Bronchial epithelial cell (primary cell): Measurements from ENCODE around the gene PRKCB. TPM values are rescaled to one million over a fixed set of nuclear protein-coding genes. Genes with fewer than 3 reads are reported as not detected.

ENCODE experiments used
- DNase-seq: peaks from one replicate; pipeline ENCODE4 v3.0.0-alpha.2; 2010; ENCODE audit warnings: low read depth
- FAIRE-seq: peaks from 2 replicates; lab custom pipeline; 2011; peaks lifted over from hg19 to GRCh38; lab: Jason Lieb, UNC
- H3K27me3 ChIP-seq: 2 replicates; pipeline ENCODE4 v1.5.1; 2011; ENCODE audit warnings: low read length; ENCODE audit not compliant: control insufficient read depth, insufficient read depth
- H3K36me3 ChIP-seq: 2 replicates; pipeline ENCODE4 v1.5.1; 2011; ENCODE audit warnings: low read length; ENCODE audit not compliant: control insufficient read depth, insufficient read depth
- H3K4me3 ChIP-seq: 2 replicates; pipeline ENCODE4 v1.5.1; 2011; ENCODE audit warnings: mild to moderate bottlenecking, low read depth, low read length, control low read depth
- CTCF ChIP-seq: IDR thresholded peaks from 2 replicates; pipeline ENCODE4 v1.5.1; 2011; ENCODE audit warnings: mild to moderate bottlenecking, moderate library complexity, low read length, control low read depth, inconsistent platforms; ENCODE audit not compliant: insufficient read depth, severe bottlenecking
- total RNA-seq: library from RNA; depleted of rRNA; stranded (reverse); fragments of >200 nt; gene quantifications from 2 replicates; pipeline ENCODE4 v1.2.1, GENCODE V29; 2014

PRKCB gene
- total RNA-seq, 1 donor from 2014 or later: not detected

GRCh38 chr16:23896832-23897821 is 61.3 kb downstream of the PRKCB start:
- DNase-seq: no peak
- Histone ChIP-seq H3K4me3 (no peak overlapping the region), H3K27me3 (no peaks in the 10 kb centered on the region), H3K36me3 (no peaks in the 10 kb centered on the region)
- TF ChIP-seq CTCF: no peak
- no peak for FAIRE-seq

- TF ChIP-seq CTCF: no peak
- no peak overlapping the region for H3K4me3 ChIP-seq
- FAIRE-seq (no peak), DNase-seq (no peak)
- no peaks in the 10 kb centered on the region for H3K27me3 ChIP-seq
- H3K36me3 ChIP-seq: no peaks in the 10 kb centered on the region
Measured at GRCh38 chr16:23898682-23899430, 63.1 kb downstream of the PRKCB start.

DNA sequence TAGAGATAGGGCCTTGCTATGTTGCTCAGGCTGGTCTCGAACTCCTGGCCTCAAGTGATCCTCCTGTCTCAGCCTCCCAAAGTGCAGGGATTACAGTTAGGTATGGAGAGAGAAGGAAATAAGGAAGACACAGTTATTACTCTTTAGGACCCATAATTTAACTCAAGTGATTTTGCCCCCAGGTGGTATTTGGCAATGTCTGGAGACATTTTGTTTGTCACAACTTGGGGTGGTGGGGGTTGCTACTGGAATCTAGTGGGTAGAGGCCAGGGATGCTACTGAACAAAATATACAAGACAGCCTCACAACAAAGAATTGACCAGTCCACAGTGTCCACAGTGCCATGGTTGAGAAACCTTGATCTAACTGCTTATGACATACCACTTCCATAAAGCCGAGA is 64.1 kb downstream of the PRKCB start:
- H3K27me3 ChIP-seq: no peaks in the 10 kb centered on the region
- no peak for FAIRE-seq
- no peak for TF ChIP-seq CTCF
- no peaks in the 10 kb centered on the region for H3K36me3 ChIP-seq
- no peak overlapping the region for H3K4me3 ChIP-seq
- no peak for DNase-seq

DNA sequence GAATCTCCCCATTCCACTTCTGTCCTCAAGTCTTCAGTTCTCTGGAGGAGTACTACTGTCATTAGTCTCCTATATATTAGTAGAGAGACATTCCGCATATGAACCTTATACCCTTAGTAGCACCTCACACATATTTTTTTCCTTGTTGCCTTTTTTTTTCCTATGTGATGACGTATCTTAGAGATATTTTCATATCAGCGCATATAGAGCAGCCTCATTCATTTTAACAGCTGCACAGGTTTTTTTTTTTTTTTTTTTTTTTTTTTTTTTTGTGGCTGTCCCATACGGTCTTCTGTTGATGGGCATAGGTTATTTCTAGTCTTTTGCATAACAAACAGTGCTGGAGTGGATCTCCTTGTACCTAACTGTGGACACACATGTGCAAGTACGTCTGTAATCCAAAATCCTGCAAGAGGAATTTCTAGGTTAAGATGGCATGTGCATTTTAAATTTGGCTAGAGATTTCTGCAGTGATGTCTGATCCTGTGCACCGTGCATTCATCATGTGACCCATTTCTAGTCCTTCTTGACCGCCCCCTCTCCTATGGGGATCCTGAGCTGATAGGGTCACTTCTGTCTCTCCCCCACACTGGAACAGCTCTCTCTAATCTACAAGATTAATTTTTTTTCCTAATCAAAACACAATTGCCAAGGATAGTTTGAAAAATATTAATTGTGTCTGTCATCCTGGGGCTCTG is 64.8 kb downstream of the PRKCB start:
- Histone ChIP-seq H3K27me3 (no peaks in the 10 kb centered on the region), H3K36me3 (no peaks in the 10 kb centered on the region), H3K4me3 (no peak overlapping the region)
- DNase-seq: no peak
- FAIRE-seq: no peak
- TF ChIP-seq CTCF: no peak

GRCh38 chr16:23901178-23902033 is 65.6 kb downstream of the PRKCB start:
- H3K27me3 ChIP-seq: no peaks in the 10 kb centered on the region
- no peak overlapping the region for H3K4me3 ChIP-seq
- H3K36me3 ChIP-seq: no peaks in the 10 kb centered on the region
- DNase-seq (no peak), FAIRE-seq (no peak)
- TF ChIP-seq CTCF: no peak
